Upper lobe of left lung (tissue), 6 donors: ENCODE data around the gene ZIC4. TPM values are rescaled to one million over a fixed set of nuclear protein-coding genes. Genes with fewer than 3 reads are reported as not detected.

Experiments used
- ATAC-seq, 2 donors: fragments of 200-7000 bp; cut with Tn5 transposase; one replicate each; pipeline ENCODE4 v1.9.1; 2022; ENCODE audit warnings: mild to moderate bottlenecking in 2 of 2, moderate library complexity in 2 of 2; ENCODE audit not compliant: low FRiP score in 2 of 2
- DNase-seq, 2 donors: peaks; one replicate each; pipeline ENCODE4 v3.0.0-alpha.2; 2019 to 2020
- H3K27ac ChIP-seq, 4 donors: fragments of 200-600 bp; sonication (generic); one replicate each; pipeline ENCODE4 v1.5.1; 2016 to 2019
- H3K27me3 ChIP-seq, 4 donors: fragments of 200-600 bp; sonication (generic); one replicate each; pipeline ENCODE4 v1.5.1; 2017 to 2019
- H3K36me3 ChIP-seq, 4 donors: fragments of 200-600 bp; sonication (generic); one replicate each; pipeline ENCODE4 v1.5.1; 2016 to 2019
- H3K4me1 ChIP-seq, 4 donors: fragments of 200-600 bp; sonication (generic); one replicate each; pipeline ENCODE4 v1.5.1; 2018 to 2019
- H3K4me3 ChIP-seq, 4 donors: fragments of 200-600 bp; sonication (generic); one replicate each; pipeline ENCODE4 v1.5.1; 2017 to 2019; ENCODE audit warnings: mild to moderate bottlenecking in 2 of 4, moderate library complexity in 1 of 4
- H3K9me3 ChIP-seq, 4 donors: fragments of 200-600 bp; sonication (generic); one replicate each; pipeline ENCODE4 v1.5.1; 2018 to 2019
- CTCF ChIP-seq, 6 experiments: fragments of 450-650 bp in 4 of 6; fragments of 200-600 bp in 2 of 6; sonication (generic) in 2 of 6; IDR thresholded peaks; one replicate each; pipeline ENCODE4 v1.5.1; 2016 to 2019; ENCODE audit warnings: antibody characterized with exemption in 6 of 6
- EP300 ChIP-seq, 4 donors: sonication (generic); formaldehyde crosslinking; IDR thresholded peaks; one replicate each; pipeline ENCODE4 v1.5.1; 2017; ENCODE audit warnings: antibody characterized with exemption in 4 of 4, control low read depth in 2 of 4
- POLR2A ChIP-seq, 4 donors: fragments of 450-650 bp; IDR thresholded peaks; one replicate each; pipeline ENCODE4 v1.5.1; 2016 to 2017; ENCODE audit warnings: antibody characterized with exemption in 4 of 4, mild to moderate bottlenecking in 2 of 4
- POLR2AphosphoS5 ChIP-seq, 2 donors: sonication (generic); formaldehyde crosslinking; IDR thresholded peaks; one replicate each; pipeline ENCODE4 v1.5.1; 2017; ENCODE audit warnings: antibody characterized with exemption in 2 of 2
- WGBS, 2 donors: methylation state at CpG; one replicate each; pipeline ENCODE4 v1.1.5; 2017 to 2018; 5-methylcytosine and 5-hydroxymethylcytosine counted together
- total RNA-seq, 6 donors: library from RNA; depleted of rRNA in 4 of 6; stranded (reverse); fragments of >200 nt in 4 of 6; gene quantifications; one replicate each; pipeline versions ENCODE4 v1.1.0 to v1.2.1, GENCODE V29; 2016 to 2021
- donor health status: DM: no; HTN: no; CAD: no; lungs with moderate emphysema.
- donor health status: DM: no; HTN: yes; CAD: no; lungs with severe emphysema.

The ZIC4 gene
- total RNA-seq, 6 donors from 2014 or later, result not detected

GRCh38 chr3:147369231-147369630, 37.1 kb downstream of the ZIC4 start:
- DNase-seq (no peak), ATAC-seq (no peak)
- Histone ChIP-seq H3K36me3 (no peaks in the 10 kb centered on the region), H3K4me3 (no peak overlapping the region), H3K9me3 (no peaks in the 10 kb centered on the region), H3K27ac (no peak overlapping the region), H3K27me3 (peaks cover 0 to 36% (median 4%) of the 10 kb centered on the region in 4 donors), H3K4me1 (no peaks in the 10 kb centered on the region)
- WGBS, 2 donors, result 14 to 19% methylated on average over 13 of the region's 13 CpGs
- TF ChIP-seq POLR2A (IDR thresholded peaks at IDR 0.05), result no peak
- no peak for TF ChIP-seq CTCF (IDR thresholded peaks at IDR 0.05)
- no peak for TF ChIP-seq POLR2AphosphoS5 (IDR thresholded peaks at IDR 0.05)
- no peak for TF ChIP-seq EP300 (IDR thresholded peaks at IDR 0.05)

DNA sequence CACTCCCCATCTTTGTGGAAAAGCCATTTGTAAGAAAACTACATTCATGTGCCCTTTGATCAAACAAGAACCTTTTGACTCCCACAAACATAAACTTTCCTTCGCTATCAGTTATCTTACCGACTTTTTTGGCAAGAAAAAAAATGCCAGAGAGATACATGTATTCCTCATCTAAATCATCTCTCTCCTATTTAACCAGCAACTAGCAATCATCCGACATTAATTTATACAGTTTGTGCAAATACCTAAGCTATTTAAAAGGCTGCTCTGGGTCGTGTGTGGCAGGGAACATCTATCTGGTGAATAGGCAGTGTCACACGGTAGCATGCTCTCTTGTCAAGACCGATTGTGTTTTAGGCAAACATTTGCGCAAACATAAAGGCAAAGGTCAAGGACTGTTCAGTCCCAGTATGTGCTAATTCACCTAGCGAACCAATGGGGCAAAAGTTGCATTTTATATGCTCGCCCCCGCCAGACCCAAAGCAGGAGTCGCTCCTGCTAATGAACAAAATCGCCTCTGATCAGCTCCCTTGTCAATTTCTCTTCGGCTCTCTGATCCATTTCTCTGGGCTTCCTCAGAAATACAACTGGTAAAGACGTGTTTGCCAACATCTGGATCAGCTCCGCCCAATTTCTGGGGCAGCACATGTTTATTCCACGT, 37.7 kb downstream of the ZIC4 start:
- no peak for DNase-seq
- H3K4me3 ChIP-seq, result no peak overlapping the region
- TF ChIP-seq POLR2A (IDR thresholded peaks at IDR 0.05) (no peak), EP300 (IDR thresholded peaks at IDR 0.05) (no peak), POLR2AphosphoS5 (IDR thresholded peaks at IDR 0.05) (no peak), CTCF (IDR thresholded peaks at IDR 0.05) (no peak)
- no peaks in the 10 kb centered on the region for H3K9me3 ChIP-seq
- H3K36me3 ChIP-seq, result no peaks in the 10 kb centered on the region
- 5 to 6% methylated on average over 16 of the region's 16 CpGs for WGBS, 2 donors
- no peak overlapping the region for H3K27ac ChIP-seq
- no peaks in the 10 kb centered on the region for H3K4me1 ChIP-seq
- peaks cover 0 to 36% (median 4%) of the 10 kb centered on the region in 4 donors for H3K27me3 ChIP-seq
- ATAC-seq, result no peak

DNA sequence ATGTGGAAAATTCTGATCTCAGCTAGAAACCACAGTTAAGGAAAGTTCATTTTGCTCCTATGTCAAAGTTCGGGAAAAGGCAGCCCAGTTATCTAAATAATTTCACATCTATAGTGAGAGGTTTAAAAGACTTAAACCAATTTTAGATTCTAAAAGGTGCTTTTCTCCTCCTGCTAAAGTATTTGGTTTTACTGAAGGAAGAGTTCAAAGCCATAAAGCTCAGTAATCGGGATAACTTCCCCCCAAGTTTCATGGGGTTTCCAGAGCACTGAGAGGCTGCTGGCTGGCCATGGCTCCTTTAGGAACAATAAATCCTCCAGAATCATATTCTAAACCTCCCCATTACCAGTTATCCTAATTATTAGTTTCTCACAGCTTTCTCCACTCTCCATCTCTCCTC, 38.2 kb downstream of the ZIC4 start:
- whole genome bisulfite sequencing, 2 donors, result 10 to 17% methylated on average over 2 of the region's 2 CpGs
- H3K27me3 ChIP-seq, result peaks cover 0 to 34% (median 4%) of the 10 kb centered on the region in 4 donors

GRCh38 chr3:147367676-147368075, 38.7 kb downstream of the ZIC4 start:
- H3K4me3 ChIP-seq, result no peak overlapping the region
- no peaks in the 10 kb centered on the region for H3K9me3 ChIP-seq
- peaks cover 0 to 30% (median 4%) of the 10 kb centered on the region in 4 donors for H3K27me3 ChIP-seq
- no peak for ATAC-seq
- no peak overlapping the region for H3K27ac ChIP-seq
- no peaks in the 10 kb centered on the region for H3K36me3 ChIP-seq
- TF ChIP-seq CTCF (IDR thresholded peaks at IDR 0.05), result no peak
- no peak for TF ChIP-seq POLR2A (IDR thresholded peaks at IDR 0.05)
- no peak for TF ChIP-seq EP300 (IDR thresholded peaks at IDR 0.05)
- TF ChIP-seq POLR2AphosphoS5 (IDR thresholded peaks at IDR 0.05), result no peak
- WGBS, 2 donors, result 11 to 19% methylated on average over 1 of the region's 1 CpG
- H3K4me1 ChIP-seq, result no peaks in the 10 kb centered on the region
- no peak for DNase-seq

More for the DNA sequence above, 38.2 kb downstream of the ZIC4 start:
- Histone ChIP-seq H3K36me3 (no peaks in the 10 kb centered on the region), H3K9me3 (no peaks in the 10 kb centered on the region), H3K4me3 (no peak overlapping the region), H3K27ac (no peak overlapping the region), H3K4me1 (no peaks in the 10 kb centered on the region)
- no peak for ATAC-seq
- DNase-seq, result no peak
- TF ChIP-seq POLR2A (IDR thresholded peaks at IDR 0.05), result no peak
- no peak for TF ChIP-seq POLR2AphosphoS5 (IDR thresholded peaks at IDR 0.05)
- no peak for TF ChIP-seq CTCF (IDR thresholded peaks at IDR 0.05)
- TF ChIP-seq EP300 (IDR thresholded peaks at IDR 0.05), result no peak
